Amniotic epithelial cell (primary cell): ENCODE data around the gene DLG3.
"Not testable (repeated sequence)": the region's sequence is repeated elsewhere in the genome, so short reads cannot be mapped to it uniquely, and the experiment has no call there.

ENCODE experiments used
- DNase-seq: peaks from one replicate; pipeline ENCODE4 v3.0.0-alpha.2; 2010; ENCODE audit warnings: low read depth

The DLG3 gene

DNA sequence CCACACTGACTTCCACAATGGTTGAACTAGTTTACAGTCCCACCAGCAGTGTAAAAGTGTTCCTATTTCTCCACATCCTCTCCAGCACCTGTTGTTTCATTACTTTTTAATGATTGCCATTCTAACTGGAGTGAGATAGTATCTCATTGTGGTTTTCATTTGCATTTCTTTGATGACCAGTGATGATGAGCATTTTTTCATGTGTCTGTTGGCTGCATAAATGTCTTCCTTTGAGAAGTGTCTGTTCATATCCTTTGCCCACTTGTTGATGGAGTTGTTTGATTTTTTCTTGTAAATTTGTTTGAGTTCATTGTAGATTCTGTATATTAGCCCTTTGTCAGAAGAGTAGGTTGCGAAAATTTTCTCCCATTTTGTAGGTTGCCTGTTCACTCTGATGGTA, 71.1 kb downstream of the DLG3 start:
- not testable (repeated sequence) for DNase-seq

DNA sequence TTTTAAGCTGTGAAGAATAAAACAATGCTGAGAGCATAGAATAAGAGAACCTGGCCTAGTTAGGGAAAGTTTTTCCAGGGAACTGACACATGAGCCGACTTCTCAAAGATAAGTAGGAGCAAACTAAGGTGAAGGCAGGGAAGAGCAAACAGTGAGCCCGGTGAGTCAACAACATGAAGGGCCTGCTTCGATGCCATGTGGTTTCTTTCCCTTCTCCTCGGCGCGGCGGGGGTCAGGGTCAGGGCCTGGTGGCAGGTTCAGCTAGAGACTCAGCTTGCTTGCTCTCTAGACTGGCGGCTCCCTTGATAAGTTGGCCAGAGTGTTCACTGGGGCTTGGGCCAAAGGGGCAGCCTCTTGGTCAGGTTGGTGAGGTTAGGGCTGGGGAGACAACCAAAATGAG, 81.1 kb downstream of the DLG3 start:
- DNase-seq = no peak

DNA sequence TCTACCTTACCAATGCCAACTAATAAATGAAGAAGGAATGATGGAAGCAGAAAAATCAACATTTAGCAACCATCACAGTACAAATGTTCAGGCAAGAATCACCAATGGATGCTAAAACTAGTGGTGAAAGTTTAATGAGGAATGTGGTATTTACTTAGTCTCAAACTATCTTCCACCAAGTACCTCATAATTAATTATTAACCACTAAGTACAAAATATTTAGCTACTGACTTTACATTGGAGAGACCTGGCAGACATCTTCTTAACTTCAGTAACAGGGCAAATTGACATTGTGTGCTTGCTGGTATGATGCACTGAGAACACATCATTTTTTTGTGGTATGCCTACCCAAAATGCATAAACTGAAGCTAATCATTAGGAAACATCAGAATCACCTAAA, 82.4 kb downstream of the DLG3 start:
- DNase-seq = no peak

DNA sequence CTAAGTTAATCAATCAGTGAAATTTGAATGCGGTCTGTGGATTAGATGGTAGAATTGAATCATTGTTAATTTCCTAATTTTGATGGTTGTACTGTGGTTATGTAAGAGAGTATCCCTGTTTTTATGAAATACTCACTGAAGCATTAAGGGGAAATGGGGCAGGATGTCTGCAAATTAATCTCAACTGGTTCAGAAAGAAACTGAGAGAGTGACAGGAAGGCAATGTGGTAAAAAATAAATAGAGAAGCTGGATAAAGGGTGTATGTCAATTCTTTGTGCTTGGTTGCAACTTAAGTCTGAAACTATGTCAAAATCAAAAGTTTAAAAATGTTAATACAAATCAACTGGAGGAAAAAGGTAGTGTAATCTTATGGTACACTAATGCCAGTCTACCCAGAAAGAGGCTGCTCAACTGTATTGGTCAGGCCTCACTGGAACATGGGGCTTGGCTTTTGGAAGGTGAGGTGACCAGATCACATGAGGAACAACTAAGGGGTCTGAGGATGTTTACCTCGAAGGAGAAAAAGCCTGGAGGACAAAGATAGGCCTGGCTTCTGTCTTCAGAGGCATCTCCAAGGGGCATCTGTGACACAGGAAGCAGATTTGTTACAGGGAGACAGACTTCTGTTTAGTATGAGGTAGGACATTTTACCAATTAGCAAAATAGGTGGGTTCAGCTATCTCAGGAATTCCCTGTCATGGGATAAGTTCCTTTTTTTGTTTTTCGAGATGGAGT, 83.1 kb downstream of the DLG3 start:
- DNase-seq = no peak

DNA sequence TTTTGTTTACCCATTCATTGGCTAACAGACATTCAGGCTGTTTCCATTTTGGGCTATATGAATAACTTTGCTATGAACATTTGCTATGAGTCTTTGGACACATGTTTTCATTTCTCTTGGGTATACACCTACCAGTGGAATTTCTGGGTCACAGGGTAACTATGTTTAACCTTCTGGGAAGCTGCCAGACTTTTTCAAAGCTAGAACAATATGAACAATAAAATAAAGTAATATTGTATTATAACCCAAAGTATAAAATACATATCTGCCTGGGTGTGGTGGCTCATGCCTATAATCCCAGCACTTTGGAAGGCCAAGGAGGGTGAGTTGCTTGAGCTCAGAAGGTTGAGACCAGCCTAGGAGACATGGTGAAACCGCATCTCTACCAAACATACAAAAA, 90.6 kb downstream of the DLG3 start:
- DNase-seq = no peak

DNA sequence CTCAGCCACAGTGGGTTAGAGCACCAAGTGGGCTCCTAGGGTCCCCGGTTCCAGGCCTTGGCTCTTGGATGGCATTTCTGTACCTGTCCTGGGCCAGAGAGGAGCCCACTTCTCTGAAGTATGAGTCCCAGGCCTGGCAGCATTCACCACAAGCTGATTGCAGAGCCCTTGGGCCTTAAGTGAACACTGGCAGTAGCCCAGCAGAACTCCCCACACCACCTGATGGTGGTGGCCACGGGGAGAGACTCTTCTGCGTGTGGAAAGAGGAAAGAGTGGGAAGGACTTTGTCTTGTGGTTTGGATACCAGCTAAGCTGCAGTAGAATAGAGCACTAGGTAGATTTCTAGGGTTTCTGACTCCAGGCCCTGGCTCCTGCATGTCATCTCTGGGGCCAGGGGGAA, 104.8 kb downstream of the DLG3 start:
- no peak for DNase-seq

DNA sequence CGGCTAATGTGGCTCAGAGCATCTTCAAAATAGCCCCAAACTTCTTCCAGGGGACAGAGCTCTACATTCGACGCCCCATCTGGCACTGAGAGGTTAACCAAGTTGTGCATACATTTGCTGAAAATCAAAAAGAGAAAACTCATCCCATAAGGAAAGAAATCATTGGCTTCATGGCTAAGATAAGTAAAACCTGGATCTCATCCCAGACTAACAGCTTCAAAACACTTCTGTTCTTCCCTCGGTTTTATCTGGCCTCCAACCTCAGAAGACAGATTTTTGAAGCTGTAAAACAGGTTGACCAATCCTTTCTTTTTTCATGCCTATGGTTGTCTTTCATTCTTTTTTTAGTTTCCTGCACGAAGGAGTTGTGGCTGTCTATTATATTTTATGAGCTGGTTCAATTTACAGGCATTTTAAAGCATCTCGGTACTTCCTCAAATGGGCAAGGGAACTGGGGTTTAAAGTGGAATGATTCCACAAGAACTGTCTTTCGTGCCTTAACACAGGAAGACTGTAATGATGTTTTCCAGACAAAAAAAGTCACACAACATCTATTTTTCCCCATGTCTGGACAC, 107.6 kb downstream of the DLG3 start:
- DNase-seq = peak; percentile 7

DNA sequence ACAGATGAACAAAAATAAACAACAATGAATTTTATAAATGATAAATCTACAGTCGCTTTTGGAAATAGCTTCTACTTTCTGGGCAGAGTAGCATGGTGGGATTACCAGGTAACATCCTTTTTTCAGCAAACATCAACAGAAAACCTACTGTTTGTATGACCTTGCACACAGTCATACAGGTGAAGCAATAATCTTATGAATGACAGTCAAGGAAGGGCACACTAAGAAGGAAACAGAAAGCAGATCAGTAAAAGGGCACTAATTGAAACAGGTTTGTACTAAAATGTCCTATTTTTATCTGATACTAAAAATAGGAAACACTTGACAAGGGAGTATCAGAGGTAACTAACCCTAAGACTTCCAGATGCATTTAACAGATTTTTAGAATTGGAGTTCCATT, 108.9 kb downstream of the DLG3 start:
- no peak for DNase-seq

DNA sequence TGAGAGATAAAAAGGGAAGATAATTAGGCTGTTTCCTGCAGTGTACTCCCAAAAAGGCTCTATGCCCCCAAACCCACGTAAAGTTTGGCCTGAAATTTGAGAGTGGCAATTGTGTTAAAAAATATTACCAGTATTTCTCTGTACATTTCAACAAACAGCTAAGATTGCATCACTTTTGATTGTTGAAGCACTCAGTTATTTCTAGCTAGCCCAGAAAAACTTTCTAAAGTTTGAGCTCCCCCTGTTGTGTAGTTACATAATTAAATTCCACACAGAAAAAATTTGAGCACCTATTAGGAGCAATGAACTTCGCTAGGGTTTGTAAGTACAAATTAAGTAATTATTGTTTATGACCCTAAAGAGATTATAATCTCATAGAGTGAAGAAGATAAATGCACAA, 109.4 kb downstream of the DLG3 start:
- peak; percentile 36 for DNase-seq

DNA sequence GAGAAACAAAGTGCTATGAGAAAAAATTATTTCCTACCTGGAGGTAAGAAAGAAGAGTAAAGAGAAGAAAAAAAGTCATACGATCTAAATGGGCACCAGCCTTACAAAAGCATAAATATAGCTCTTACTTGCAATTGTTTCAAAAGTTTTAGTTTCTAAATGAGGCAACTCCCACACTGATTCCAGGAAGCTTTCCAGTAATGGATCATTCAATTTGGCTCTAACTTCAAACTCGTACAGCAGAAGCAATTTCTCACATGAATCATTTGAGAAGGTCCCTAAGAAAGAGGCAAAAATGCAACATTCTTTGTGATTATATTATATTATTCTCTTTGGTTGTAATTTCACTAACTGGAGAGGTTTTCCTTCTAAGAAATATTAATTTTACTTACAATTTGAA, 109.9 kb downstream of the DLG3 start:
- no peak for DNase-seq

DNA sequence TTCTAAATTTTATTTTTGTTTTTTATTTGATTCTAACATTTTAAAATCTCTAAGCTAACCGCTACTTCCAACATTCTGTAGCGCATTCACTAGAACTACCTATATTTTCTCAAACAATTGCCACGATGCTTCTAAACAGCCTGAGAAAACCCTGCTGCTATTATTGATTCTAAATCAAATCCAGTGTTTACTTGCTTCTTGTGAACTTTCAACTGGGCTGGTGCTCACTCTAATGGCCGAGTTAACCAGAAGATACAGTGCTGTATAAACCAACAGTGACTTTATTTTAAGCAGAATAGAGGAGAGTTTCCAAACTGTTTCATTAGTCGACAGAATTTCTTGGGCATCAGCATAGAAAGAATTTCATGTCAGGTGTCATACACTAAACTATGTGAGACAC, 110.3 kb downstream of the DLG3 start:
- no peak for DNase-seq
